DND-41 (cell line): ENCODE results near the gene MACF1.

Source experiments
- CTCF ChIP-seq: IDR thresholded peaks from 2 replicates; pipeline ENCODE4 v1.5.1; 2012; ENCODE audit warnings: borderline replicate concordance, low read length, moderate library complexity, mild to moderate bottlenecking; ENCODE audit not compliant: poor library complexity, severe bottlenecking; ENCODE audit errors: extremely low read depth
- EZH2 ChIP-seq: IDR thresholded peaks from 3 replicates; pipeline ENCODE4 v1.6.1; 2012; ENCODE audit warnings: borderline replicate concordance, low read depth, mild to moderate bottlenecking, moderate library complexity, low read length, inconsistent platforms; ENCODE audit not compliant: severe bottlenecking

GRCh38 chr1:39322431-39322830, 117.9 kb downstream of the MACF1 start:
- TF ChIP-seq CTCF (no peak), EZH2 (no peak)
